Fibroblast of lung (primary cell): ENCODE data around the gene BAZ1A. TPM values are rescaled to one million over a fixed set of nuclear protein-coding genes. Genes with fewer than 3 reads are reported as not detected.

Experiments
- DNase-seq, 2 donors: peaks; one replicate each; pipeline versions ENCODE4 v3.0.0 to v3.0.0-alpha.2; 2010; ENCODE audit warnings: low read depth in 2 of 2
- H2AFZ ChIP-seq: 2 replicates; pipeline ENCODE4 v1.5.1; 2012; ENCODE audit warnings: low read length, control low read depth, inconsistent platforms
- H3K27ac ChIP-seq: 2 replicates; pipeline ENCODE4 v1.5.1; 2011; ENCODE audit warnings: low read length, control low read depth; ENCODE audit not compliant: insufficient read depth
- H3K27me3 ChIP-seq: 2 replicates; pipeline ENCODE4 v1.5.1; 2011; ENCODE audit warnings: mild to moderate bottlenecking, low read length; ENCODE audit not compliant: control insufficient read depth, insufficient read depth
- H3K36me3 ChIP-seq: 2 replicates; pipeline ENCODE4 v1.5.1; 2011; ENCODE audit warnings: low read length; ENCODE audit not compliant: control insufficient read depth, insufficient read depth
- H3K4me1 ChIP-seq: 2 replicates; pipeline ENCODE4 v1.5.1; 2011; ENCODE audit warnings: low read length; ENCODE audit not compliant: control insufficient read depth, insufficient read depth; ENCODE audit errors: extremely low read depth
- H3K4me2 ChIP-seq: 2 replicates; pipeline ENCODE4 v1.5.1; 2011; ENCODE audit warnings: low read length, control low read depth; ENCODE audit not compliant: insufficient read depth; ENCODE audit errors: extremely low read depth
- H3K4me3 ChIP-seq, 4 experiments: fragments of 200-600 bp in 1 of 4; sonication (generic) in 1 of 4; replicated peaks in 1 of 4; 2 replicates each; pipeline ENCODE4 v1.5.1; 2011 to 2016; ENCODE audit warnings: low read length in 4 of 4, low read depth in 3 of 4, mild to moderate bottlenecking in 3 of 4, control low read depth in 2 of 4, inconsistent platforms in 1 of 4, mixed read lengths in 1 of 4; ENCODE audit not compliant: insufficient read depth in 1 of 4; ENCODE audit errors: control extremely low read depth in 1 of 4
- H3K79me2 ChIP-seq: 2 replicates; pipeline ENCODE4 v1.5.1; 2012; ENCODE audit warnings: mild to moderate bottlenecking, low read length, inconsistent platforms; ENCODE audit not compliant: control insufficient read depth, insufficient read depth
- H3K9ac ChIP-seq: 2 replicates; pipeline ENCODE4 v1.5.1; 2011; ENCODE audit warnings: mild to moderate bottlenecking, low read length, control low read depth; ENCODE audit not compliant: insufficient read depth
- H3K9me3 ChIP-seq: 2 replicates; pipeline ENCODE4 v1.5.1; 2012; ENCODE audit warnings: low read depth, low read length; ENCODE audit not compliant: control insufficient read depth, insufficient read depth
- H4K20me1 ChIP-seq: 2 replicates; pipeline ENCODE4 v1.5.1; 2011; ENCODE audit warnings: low read length; ENCODE audit not compliant: control insufficient read depth, insufficient read depth; ENCODE audit errors: extremely low read depth
- EZH2 ChIP-seq: IDR thresholded peaks from 2 replicates; pipeline ENCODE4 v1.5.1; 2012; ENCODE audit warnings: low read length, control low read depth, mild to moderate bottlenecking; ENCODE audit errors: missing control alignments
- polyA plus RNA-seq, 2 donors: library from polyadenylated mRNA; depleted of rRNA in 1 of 2; stranded (reverse) in 1 of 2; unstranded in 1 of 2; fragments of >200 nt; gene quantifications; 2 replicates each; pipeline ENCODE4 v1.2.1, GENCODE V29; 2011 to 2012; ENCODE audit warnings: missing spikeins in 1 of 2
- total RNA-seq: library from RNA; depleted of rRNA; stranded (reverse); fragments of >200 nt; gene quantifications from 2 replicates; pipeline ENCODE4 v1.2.1, GENCODE V29; 2014
- TF ChIP-seq, protein P1 (sequence below), 2 donors: IDR thresholded peaks in 1 of 2; conservative IDR thresholded peaks in 1 of 2; 1 replicate in 1 of 2; 2 replicates in 1 of 2; pipeline ENCODE4 v1.5.1; 2011 to 2012; ENCODE audit warnings: low read length in 2 of 2, control low read depth in 1 of 2, inconsistent platforms in 1 of 2, low read depth in 1 of 2, mild to moderate bottlenecking in 1 of 2

BAZ1A gene
- total and polyA plus RNA-seq, 2 donors (not counting 1 experiment from before 2014, with no cell fraction given): 21.1 to 35.2 TPM

DNA sequence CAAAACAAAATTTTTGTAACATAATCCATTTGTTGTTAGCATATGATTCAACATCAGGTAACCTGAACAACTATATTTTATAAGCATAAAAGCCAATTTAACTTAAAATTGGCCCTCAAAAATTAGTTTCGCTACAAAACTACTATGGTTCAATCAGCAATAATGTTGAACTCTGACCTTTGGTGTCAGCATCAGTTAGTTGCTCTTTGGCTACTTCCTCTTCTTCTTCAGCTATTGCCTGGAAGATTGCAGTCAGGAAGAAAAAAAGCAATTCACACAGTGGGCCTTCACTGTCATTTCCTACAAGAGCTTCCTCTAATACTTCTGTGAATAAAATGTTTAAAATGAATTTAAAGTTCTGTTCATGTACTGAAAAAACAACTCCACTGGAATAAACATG, 82.6 kb downstream of the BAZ1A start:
- TF ChIP-seq, protein P1, sequence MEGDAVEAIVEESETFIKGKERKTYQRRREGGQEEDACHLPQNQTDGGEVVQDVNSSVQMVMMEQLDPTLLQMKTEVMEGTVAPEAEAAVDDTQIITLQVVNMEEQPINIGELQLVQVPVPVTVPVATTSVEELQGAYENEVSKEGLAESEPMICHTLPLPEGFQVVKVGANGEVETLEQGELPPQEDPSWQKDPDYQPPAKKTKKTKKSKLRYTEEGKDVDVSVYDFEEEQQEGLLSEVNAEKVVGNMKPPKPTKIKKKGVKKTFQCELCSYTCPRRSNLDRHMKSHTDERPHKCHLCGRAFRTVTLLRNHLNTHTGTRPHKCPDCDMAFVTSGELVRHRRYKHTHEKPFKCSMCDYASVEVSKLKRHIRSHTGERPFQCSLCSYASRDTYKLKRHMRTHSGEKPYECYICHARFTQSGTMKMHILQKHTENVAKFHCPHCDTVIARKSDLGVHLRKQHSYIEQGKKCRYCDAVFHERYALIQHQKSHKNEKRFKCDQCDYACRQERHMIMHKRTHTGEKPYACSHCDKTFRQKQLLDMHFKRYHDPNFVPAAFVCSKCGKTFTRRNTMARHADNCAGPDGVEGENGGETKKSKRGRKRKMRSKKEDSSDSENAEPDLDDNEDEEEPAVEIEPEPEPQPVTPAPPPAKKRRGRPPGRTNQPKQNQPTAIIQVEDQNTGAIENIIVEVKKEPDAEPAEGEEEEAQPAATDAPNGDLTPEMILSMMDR (conservative IDR thresholded peaks at IDR 0.05 in 1 of 2, IDR thresholded peaks at IDR 0.05 in 1 of 2; ENCODE audit: low read depth in 1 of 2, low read length in 2 of 2): no peak
- no peak for TF ChIP-seq EZH2
- Histone ChIP-seq H3K4me3 (no peak overlapping the region), H3K79me2 (no peaks in the 10 kb centered on the region), H3K4me2 (no peak overlapping the region), H3K27ac (no peak overlapping the region), H3K9ac (no peak overlapping the region), H3K9me3 (no peaks in the 10 kb centered on the region), H3K4me1 (no peaks in the 10 kb centered on the region), H3K36me3 (no peaks in the 10 kb centered on the region), H4K20me1 (no peaks in the 10 kb centered on the region), H3K27me3 (no peaks in the 10 kb centered on the region), H2AFZ (no peak overlapping the region)
- no peak for DNase-seq

DNA sequence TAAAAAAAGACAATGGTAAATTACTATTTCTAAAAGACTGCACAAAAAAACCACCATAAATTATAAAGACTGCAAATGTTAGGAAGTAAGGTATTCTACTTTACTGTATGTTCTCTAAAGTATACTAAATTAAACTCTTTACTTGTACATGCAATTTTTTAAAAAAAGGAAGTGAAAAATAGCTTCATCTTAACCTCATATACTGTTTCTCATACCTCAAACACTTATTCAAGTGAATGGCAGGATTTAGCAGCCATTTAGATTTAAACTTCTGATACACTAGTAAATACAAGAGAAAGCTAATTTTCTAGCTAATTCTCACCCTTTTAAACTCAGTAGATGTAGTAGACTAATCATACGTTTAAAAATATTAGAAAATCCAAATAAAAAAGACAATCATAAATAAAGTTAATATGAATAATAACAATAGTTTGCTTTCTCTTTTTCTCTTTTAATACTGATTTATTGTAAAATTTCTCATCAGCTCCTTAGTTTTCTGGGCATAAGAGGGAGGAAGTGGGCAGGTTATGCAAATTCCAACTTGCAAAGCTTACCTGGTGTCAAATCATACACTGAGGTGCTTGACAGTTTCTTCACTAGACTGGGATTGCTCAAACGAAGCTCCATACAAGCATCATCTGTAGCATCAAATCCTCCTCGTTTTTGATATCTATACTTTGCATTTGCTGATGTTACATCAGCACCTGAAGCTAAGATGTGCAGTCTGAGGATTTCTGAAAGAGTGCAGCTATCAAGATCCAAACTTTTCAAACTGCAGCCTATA, 89.7 kb downstream of the BAZ1A start:
- no peaks in the 10 kb centered on the region for H3K9me3 ChIP-seq
- no peak overlapping the region for H3K4me3 ChIP-seq
- H3K9ac ChIP-seq: no peak overlapping the region
- H2AFZ ChIP-seq: no peak overlapping the region
- H3K79me2 ChIP-seq: no peaks in the 10 kb centered on the region
- TF ChIP-seq EZH2: no peak
- TF ChIP-seq, protein P1 (conservative IDR thresholded peaks at IDR 0.05 in 1 of 2, IDR thresholded peaks at IDR 0.05 in 1 of 2; ENCODE audit: low read depth in 1 of 2, low read length in 2 of 2): no peak
- no peaks in the 10 kb centered on the region for H3K4me1 ChIP-seq
- no peaks in the 10 kb centered on the region for H4K20me1 ChIP-seq
- H3K4me2 ChIP-seq: no peak overlapping the region
- no peak overlapping the region for H3K27ac ChIP-seq
- H3K36me3 ChIP-seq: no peaks in the 10 kb centered on the region
- H3K27me3 ChIP-seq: no peaks in the 10 kb centered on the region
- no peak for DNase-seq

DNA sequence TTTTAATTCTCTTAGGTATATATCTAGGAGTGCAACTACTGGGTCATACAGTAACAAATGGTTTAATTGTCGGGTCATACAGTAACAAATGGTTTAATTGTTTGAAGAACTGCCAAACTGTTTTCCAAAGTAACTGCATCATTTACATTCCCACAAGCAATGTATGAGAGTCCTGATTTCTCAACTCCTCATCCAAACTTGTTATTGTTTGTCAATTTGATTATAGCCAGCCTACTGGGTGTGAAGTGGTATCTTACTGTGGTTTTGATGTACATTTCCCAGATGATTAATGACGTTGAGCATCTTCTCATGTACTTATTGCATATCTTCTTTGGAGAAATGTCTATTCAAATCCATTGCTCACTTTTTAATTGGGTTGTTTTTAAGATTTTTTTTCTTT, 93.1 kb downstream of the BAZ1A start:
- H3K9me3 ChIP-seq: no peaks in the 10 kb centered on the region
- DNase-seq: no peak
- no peak overlapping the region for H3K4me2 ChIP-seq
- TF ChIP-seq, protein P1 (conservative IDR thresholded peaks at IDR 0.05 in 1 of 2, IDR thresholded peaks at IDR 0.05 in 1 of 2; ENCODE audit: low read depth in 1 of 2, low read length in 2 of 2): no peak
- TF ChIP-seq EZH2: no peak
- peak overlapping the region in 1 of 4 experiments; percentile 23 for H3K4me3 ChIP-seq
- H3K27me3 ChIP-seq: no peaks in the 10 kb centered on the region
- no peaks in the 10 kb centered on the region for H4K20me1 ChIP-seq
- peak overlapping the region; percentile 71 for H3K27ac ChIP-seq
- no peak overlapping the region for H3K9ac ChIP-seq
- no peaks in the 10 kb centered on the region for H3K36me3 ChIP-seq
- H3K4me1 ChIP-seq: no peaks in the 10 kb centered on the region
- H3K79me2 ChIP-seq: no peaks in the 10 kb centered on the region
- no peak overlapping the region for H2AFZ ChIP-seq
